CD4-positive, alpha-beta T cell (primary cell): ENCODE results near the gene LRRC4B. TPM values are rescaled to one million over a fixed set of nuclear protein-coding genes. Genes with fewer than 3 reads are reported as not detected.

Experiments
- ATAC-seq: fragments of 200-7000 bp; cut with Tn5 transposase; one replicate; pipeline ENCODE4 v1.10.0; 2022; ENCODE audit warnings: mild to moderate bottlenecking; ENCODE audit not compliant: poor library complexity
- CTCF ChIA-PET: fragments of 350-600 bp; sonication (Branson Sonifier 250); formaldehyde crosslinking; loops from one replicate; lab custom pipeline; 2021; ENCODE audit warnings: antibody characterized with exemption, inconsistent platforms; lab: Charles Lee
- POLR2A ChIA-PET: fragments of 350-600 bp; sonication (Branson Sonifier 250); formaldehyde crosslinking; loops from one replicate; lab custom pipeline; 2021; ENCODE audit warnings: antibody characterized with exemption, inconsistent platforms; lab: Charles Lee
- DNase-seq, 14 experiments: peaks; one replicate each; pipeline ENCODE4 v3.0.0-alpha.2; 2013 to 2020; ENCODE audit warnings: mixed read lengths in 2 of 14
- H3K27ac ChIP-seq, 2 donors: one replicate each; pipeline versions ENCODE4 v1.5.1 to v1.7.0; 2013; ENCODE audit warnings: low read length in 2 of 2, low read depth in 1 of 2, mild to moderate bottlenecking in 1 of 2
- H3K27me3 ChIP-seq, 2 experiments: 1 replicate in 1 of 2; 2 replicates in 1 of 2; pipeline versions ENCODE4 v1.6.1 to v1.7.0; 2013; ENCODE audit warnings: low read length in 2 of 2, control low read depth in 1 of 2, mild to moderate bottlenecking in 1 of 2, moderate library complexity in 1 of 2; ENCODE audit not compliant: insufficient read depth in 2 of 2, control insufficient read depth in 1 of 2
- H3K36me3 ChIP-seq: one replicate; pipeline ENCODE4 v1.6.1; 2013; ENCODE audit warnings: low read length, control low read depth; ENCODE audit not compliant: insufficient read depth
- H3K4me1 ChIP-seq: one replicate; pipeline ENCODE4 v1.6.1; 2013; ENCODE audit warnings: low read length, control low read depth; ENCODE audit not compliant: insufficient read depth
- H3K4me3 ChIP-seq: one replicate; pipeline ENCODE4 v1.5.1; 2013; ENCODE audit warnings: mild to moderate bottlenecking, low read length, moderate library complexity
- H3K9me3 ChIP-seq, 2 experiments: 1 replicate in 1 of 2; 2 replicates in 1 of 2; pipeline versions ENCODE4 v1.6.1 to v1.7.0; 2013; ENCODE audit warnings: low read length in 2 of 2, mild to moderate bottlenecking in 2 of 2, control low read depth in 1 of 2, moderate library complexity in 1 of 2; ENCODE audit not compliant: control insufficient read depth in 1 of 2, insufficient read depth in 1 of 2
- H3K27ac Mint-ChIP-seq: one replicate; pipeline ENCODE4 v1.8.0; 2020; ENCODE audit warnings: mixed read lengths
- H3K27me3 Mint-ChIP-seq: one replicate; pipeline ENCODE4 v1.8.0; 2021; ENCODE audit warnings: mixed read lengths
- H3K36me3 Mint-ChIP-seq: one replicate; pipeline ENCODE4 v1.8.0; 2021; ENCODE audit warnings: low read depth, mixed read lengths
- H3K4me1 Mint-ChIP-seq: one replicate; pipeline ENCODE4 v1.8.0; 2021; ENCODE audit warnings: low read depth, mixed read lengths
- H3K4me3 Mint-ChIP-seq: one replicate; pipeline ENCODE4 v1.8.0; 2020; ENCODE audit warnings: mild to moderate bottlenecking, mixed read lengths
- H3K9me3 Mint-ChIP-seq: one replicate; pipeline ENCODE4 v1.8.0; 2020; ENCODE audit warnings: mixed read lengths
- CTCF ChIP-seq: fragments of 200-600 bp; IDR thresholded peaks from one replicate; pipeline ENCODE4 v1.8.0; 2022; ENCODE audit warnings: antibody characterized with exemption, mild to moderate bottlenecking
- intact Hi-C, 2 experiments: fragments of 100-400 bp; cut with DNase I in 1 of 2; cut with micrococcal nuclease in 1 of 2; formaldehyde crosslinking; loops; one replicate each; pipeline versions ENCODE4 v1.15.1 to v1.9.0; 2023 to 2025; cut with DNase I, micrococcal nuclease
- total RNA-seq, 174 experiments: library from RNA in 2 of 174; stranded (reverse) in 2 of 174; gene quantifications; one replicate each; pipeline ENCODE4 v1.2.3 and lab custom pipeline; 2021 to 2026

The LRRC4B gene
- total RNA-seq, 2 experiments from 2014 or later, result not detected

- Mint-ChIP-seq H3K36me3 (peaks cover 4% of the 10 kb centered on the region), H3K4me3 (no peak overlapping the region), H3K4me1 (peaks cover 26% of the 10 kb centered on the region), H3K27ac (no peak overlapping the region), H3K27me3 (no peaks in the 10 kb centered on the region), H3K9me3 (no peaks in the 10 kb centered on the region)
- ChIA-PET POLR2A (no interaction called here), CTCF (no interaction called here)
- no peak for ATAC-seq
- H3K36me3 ChIP-seq, result no peaks in the 10 kb centered on the region
- no peak for TF ChIP-seq CTCF
- peaks cover 16% of the 10 kb centered on the region for H3K4me1 ChIP-seq
- no peaks in the 10 kb centered on the region for H3K27me3 ChIP-seq
- H3K4me3 ChIP-seq, result no peak overlapping the region
- H3K27ac ChIP-seq, result no peak overlapping the region
- intact Hi-C loops, result no loop called here
- no peak for DNase-seq
- no peaks in the 10 kb centered on the region for H3K9me3 ChIP-seq
Measured at GRCh38 chr19:50495020-50495531, 73.2 kb downstream of the LRRC4B start.

GRCh38 chr19:50494186-50495019 is 73.8 kb downstream of the LRRC4B start:
- no peak overlapping the region for H3K4me3 Mint-ChIP-seq
- H3K4me3 ChIP-seq, result no peak overlapping the region

GRCh38 chr19:50493171-50493570 is 75.1 kb downstream of the LRRC4B start:
- Histone ChIP-seq H3K9me3 (no peaks in the 10 kb centered on the region), H3K36me3 (no peaks in the 10 kb centered on the region), H3K27me3 (no peaks in the 10 kb centered on the region), H3K27ac (no peak overlapping the region), H3K4me1 (peaks cover 16% of the 10 kb centered on the region), H3K4me3 (no peak overlapping the region)
- CTCF ChIA-PET, result no interaction called here
- H3K9me3 Mint-ChIP-seq, result no peaks in the 10 kb centered on the region
- H3K4me3 Mint-ChIP-seq, result no peak overlapping the region
- ATAC-seq, result no peak
- no peaks in the 10 kb centered on the region for H3K27me3 Mint-ChIP-seq
- DNase-seq, result no peak
- no peak overlapping the region for H3K27ac Mint-ChIP-seq
- TF ChIP-seq CTCF, result no peak
- POLR2A ChIA-PET, result no interaction called here
- H3K36me3 Mint-ChIP-seq, result peaks cover 14% of the 10 kb centered on the region
- intact Hi-C loops, result no loop called here
- H3K4me1 Mint-ChIP-seq, result peaks cover 37% of the 10 kb centered on the region

More at GRCh38 chr19:50494186-50495019, 73.8 kb downstream of the LRRC4B start:
- Mint-ChIP-seq H3K27ac (peak overlapping the region; percentile 36), H3K9me3 (no peaks in the 10 kb centered on the region), H3K4me1 (peaks cover 29% of the 10 kb centered on the region), H3K27me3 (no peaks in the 10 kb centered on the region), H3K36me3 (peaks cover 9% of the 10 kb centered on the region)
- no peaks in the 10 kb centered on the region for H3K9me3 ChIP-seq
- DNase-seq (no peak), ATAC-seq (no peak)
- intact Hi-C loops, result no loop called here
- ChIA-PET POLR2A (no interaction called here), CTCF (no interaction called here)
- H3K4me1 ChIP-seq, result peaks cover 16% of the 10 kb centered on the region
- no peak overlapping the region for H3K27ac ChIP-seq
- no peaks in the 10 kb centered on the region for H3K27me3 ChIP-seq
- H3K36me3 ChIP-seq, result no peaks in the 10 kb centered on the region
- TF ChIP-seq CTCF, result no peak
